ENCODE measurements around the gene CNGB1. TPM values are rescaled to one million over a fixed set of nuclear protein-coding genes. Genes with fewer than 3 reads are reported as not detected.

Gene CNGB1
- total and polyA plus RNA-seq, 2 experiments from 2014 or later = not detected

DNA sequence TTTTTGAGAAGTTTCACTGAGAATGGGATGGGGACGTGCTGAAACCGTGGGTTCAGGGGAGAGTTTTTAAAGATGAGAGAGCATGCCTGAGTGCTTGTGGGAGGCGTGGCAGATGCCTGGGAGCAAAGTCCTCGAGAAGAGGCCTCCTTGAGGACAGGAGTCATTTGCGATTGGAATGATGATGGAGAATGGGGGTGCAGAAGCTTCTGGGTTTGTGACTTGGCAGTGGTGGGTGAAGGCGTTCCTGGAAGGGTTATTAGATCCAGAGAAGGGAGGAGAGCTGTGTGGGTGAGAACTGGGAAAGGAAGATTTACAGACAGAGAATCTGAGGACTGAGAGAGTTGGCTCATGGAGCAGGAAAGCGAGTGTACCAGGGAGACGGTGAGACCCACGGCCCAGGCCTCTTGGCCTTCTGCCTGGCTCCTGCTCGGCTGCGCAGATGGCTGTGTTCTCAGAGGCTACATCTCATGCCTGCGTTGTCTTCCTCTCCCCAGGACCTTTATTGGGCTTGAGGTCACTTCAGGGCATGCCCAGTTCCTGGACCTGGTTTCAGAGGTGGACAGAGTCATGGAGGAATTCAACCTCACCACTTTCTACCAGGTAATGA, 46.0 kb upstream of the CNGB1 start:
- no peaks in the 10 kb centered on the region for H3K79me2 ChIP-seq
- no peak overlapping the region for H3K4me2 ChIP-seq
- H4K20me1 ChIP-seq (ENCODE audit: insufficient read depth, poor library complexity, severe bottlenecking) = no peaks in the 10 kb centered on the region
- WGBS (ENCODE audit: low lambda C conversion rate, missing lambda C conversion rate) = 81% methylated on average over 12 of the region's 12 CpGs
- H3K27ac ChIP-seq = no peak overlapping the region
- no peaks in the 10 kb centered on the region for H3K9me3 ChIP-seq (ENCODE audit: low read depth)
- no peaks in the 10 kb centered on the region for H3K27me3 ChIP-seq
- H3K4me1 ChIP-seq (ENCODE audit: insufficient read depth) = peaks cover under 1% of the 10 kb centered on the region
- no peak for DNase-seq (ENCODE audit: low spot score)
- no peaks in the 10 kb centered on the region for H3K36me3 ChIP-seq (replicated peaks; ENCODE audit: insufficient read depth, low read depth)
- no peak overlapping the region for H2AFZ ChIP-seq
- H3K4me3 ChIP-seq = no peak overlapping the region
- TF ChIP-seq EZH2phosphoT487 (IDR thresholded peaks at IDR 0.05; ENCODE audit: low read depth, severe bottlenecking, unreplicated experiment) (no peak), CTCF (IDR thresholded peaks at IDR 0.05; ENCODE audit: poor library complexity) (no peak)
- no peaks in the 10 kb centered on the region for H3K9me2 ChIP-seq (replicated peaks; ENCODE audit: insufficient read depth)

- DNase-seq (ENCODE audit: low spot score) = no peak
- no peaks in the 10 kb centered on the region for H3K9me2 ChIP-seq (replicated peaks; ENCODE audit: insufficient read depth)
- no peaks in the 10 kb centered on the region for H3K27me3 ChIP-seq
- H3K4me3 ChIP-seq = no peak overlapping the region
- no peaks in the 10 kb centered on the region for H3K4me1 ChIP-seq (ENCODE audit: insufficient read depth)
- H4K20me1 ChIP-seq (ENCODE audit: insufficient read depth, poor library complexity, severe bottlenecking) = no peaks in the 10 kb centered on the region
- H3K27ac ChIP-seq = no peak overlapping the region
- 86% methylated on average over 9 of the region's 9 CpGs for WGBS (ENCODE audit: low lambda C conversion rate, missing lambda C conversion rate)
- H2AFZ ChIP-seq = no peak overlapping the region
- no peaks in the 10 kb centered on the region for H3K9me3 ChIP-seq (ENCODE audit: low read depth)
- TF ChIP-seq EZH2phosphoT487 (IDR thresholded peaks at IDR 0.05; ENCODE audit: low read depth, severe bottlenecking, unreplicated experiment) = no peak
- TF ChIP-seq CTCF (IDR thresholded peaks at IDR 0.05; ENCODE audit: poor library complexity) = no peak
- TF ChIP-seq EZH2 (IDR thresholded peaks at IDR 0.05; ENCODE audit: borderline replicate concordance) = no peak
- no peaks in the 10 kb centered on the region for H3K36me3 ChIP-seq (replicated peaks; ENCODE audit: insufficient read depth, low read depth)
- H3K79me2 ChIP-seq = no peaks in the 10 kb centered on the region
- no peak overlapping the region for H3K4me2 ChIP-seq
Observed at GRCh38 chr16:58013201-58013956, 42.5 kb upstream of the CNGB1 start.

DNA sequence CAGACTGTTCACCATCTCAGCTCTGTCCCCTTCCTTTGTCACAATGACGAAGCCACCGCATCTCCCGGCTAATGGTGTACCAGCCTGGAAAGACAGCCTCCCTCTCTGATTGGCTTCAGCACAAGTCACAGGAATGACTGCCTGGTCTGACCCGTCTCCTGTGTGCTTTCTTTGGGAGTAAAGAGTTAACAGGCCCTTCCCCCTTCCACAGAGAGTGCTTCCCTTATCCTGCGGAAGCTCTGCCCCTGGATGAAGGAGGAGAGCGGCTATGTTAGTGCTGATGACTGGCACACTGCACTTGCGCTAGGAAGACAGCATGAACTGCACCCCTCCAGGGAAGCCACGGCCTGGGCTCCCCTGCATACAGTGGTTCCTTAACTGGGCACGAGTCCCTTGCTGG, 41.6 kb upstream of the CNGB1 start:
- no peaks in the 10 kb centered on the region for H3K9me3 ChIP-seq (ENCODE audit: low read depth)
- no peaks in the 10 kb centered on the region for H3K36me3 ChIP-seq (replicated peaks; ENCODE audit: insufficient read depth, low read depth)
- no peak overlapping the region for H3K4me2 ChIP-seq
- H2AFZ ChIP-seq = no peak overlapping the region
- no peak for DNase-seq (ENCODE audit: low spot score)
- H4K20me1 ChIP-seq (ENCODE audit: insufficient read depth, poor library complexity, severe bottlenecking) = no peaks in the 10 kb centered on the region
- no peaks in the 10 kb centered on the region for H3K79me2 ChIP-seq
- no peak overlapping the region for H3K27ac ChIP-seq
- no peak overlapping the region for H3K4me3 ChIP-seq
- H3K9me2 ChIP-seq (replicated peaks; ENCODE audit: insufficient read depth) = no peaks in the 10 kb centered on the region
- H3K4me1 ChIP-seq (ENCODE audit: insufficient read depth) = no peaks in the 10 kb centered on the region
- WGBS (ENCODE audit: low lambda C conversion rate, missing lambda C conversion rate) = 61% methylated on average over 9 of the region's 9 CpGs
- H3K27me3 ChIP-seq = no peaks in the 10 kb centered on the region
- TF ChIP-seq CTCF (IDR thresholded peaks at IDR 0.05; ENCODE audit: poor library complexity) (no peak), EZH2 (IDR thresholded peaks at IDR 0.05; ENCODE audit: borderline replicate concordance) (no peak), EZH2phosphoT487 (IDR thresholded peaks at IDR 0.05; ENCODE audit: low read depth, severe bottlenecking, unreplicated experiment) (no peak)
